Trophoblast cell (in vitro differentiated cells and primary cell): ENCODE measurements around the gene MYH11.

ENCODE experiments used
- DNase-seq, 2 donors: peaks; one replicate each; pipeline ENCODE4 v3.0.0-alpha.2; 2016
- H2AFZ ChIP-seq: 2 replicates; pipeline ENCODE4 v1.6.1; 2013; ENCODE audit warnings: low read length, moderate library complexity, mild to moderate bottlenecking; ENCODE audit not compliant: insufficient read depth, poor library complexity
- H2AK5ac ChIP-seq: 2 replicates; pipeline ENCODE4 v1.6.1; 2013; ENCODE audit warnings: mild to moderate bottlenecking, low read length
- H2BK120ac ChIP-seq: 2 replicates; pipeline ENCODE4 v1.6.1; 2013; ENCODE audit warnings: low read length, mild to moderate bottlenecking, moderate library complexity; ENCODE audit not compliant: insufficient read depth, poor library complexity
- H2BK12ac ChIP-seq: 2 replicates; pipeline ENCODE4 v1.6.1; 2013; ENCODE audit warnings: mild to moderate bottlenecking, low read length, moderate library complexity
- H2BK5ac ChIP-seq: 2 replicates; pipeline ENCODE4 v1.6.1; 2013; ENCODE audit warnings: low read length, low read depth, moderate library complexity, mild to moderate bottlenecking; ENCODE audit not compliant: poor library complexity
- H3K14ac ChIP-seq: 2 replicates; pipeline ENCODE4 v1.6.1; 2013; ENCODE audit warnings: mild to moderate bottlenecking, low read length
- H3K18ac ChIP-seq: 2 replicates; pipeline ENCODE4 v1.6.1; 2013; ENCODE audit warnings: mild to moderate bottlenecking, low read length
- H3K23ac ChIP-seq: 2 replicates; pipeline ENCODE4 v1.6.1; 2013; ENCODE audit warnings: low read length
- H3K27ac ChIP-seq: 2 replicates; pipeline ENCODE4 v1.5.1; 2013; ENCODE audit warnings: low read depth, mild to moderate bottlenecking, inconsistent platforms, low read length, moderate library complexity
- H3K27me3 ChIP-seq: 2 replicates; pipeline ENCODE4 v1.6.1; 2013; ENCODE audit warnings: inconsistent platforms, mild to moderate bottlenecking, low read length, moderate library complexity; ENCODE audit not compliant: insufficient read depth
- H3K36me3 ChIP-seq, 2 experiments: 1 replicate in 1 of 2; 2 replicates in 1 of 2; pipeline ENCODE4 v1.6.1; 2013; ENCODE audit warnings: low read length in 2 of 2, mild to moderate bottlenecking in 2 of 2, moderate library complexity in 1 of 2; ENCODE audit not compliant: insufficient read depth in 2 of 2, control insufficient read depth in 1 of 2
- H3K4ac ChIP-seq: 2 replicates; pipeline ENCODE4 v1.6.1; 2013; ENCODE audit warnings: low read depth, mild to moderate bottlenecking, low read length, moderate library complexity
- H3K4me1 ChIP-seq, 2 experiments: 1 replicate in 1 of 2; 2 replicates in 1 of 2; pipeline ENCODE4 v1.6.1; 2013; ENCODE audit warnings: low read length in 2 of 2, mild to moderate bottlenecking in 2 of 2, moderate library complexity in 1 of 2; ENCODE audit not compliant: insufficient read depth in 2 of 2, control insufficient read depth in 1 of 2
- H3K4me2 ChIP-seq: 2 replicates; pipeline ENCODE4 v1.6.1; 2013; ENCODE audit warnings: inconsistent platforms, mild to moderate bottlenecking, low read length, moderate library complexity
- H3K4me3 ChIP-seq: 2 replicates; pipeline ENCODE4 v1.5.1; 2013; ENCODE audit warnings: mild to moderate bottlenecking, low read depth, low read length, inconsistent platforms
- H3K79me1 ChIP-seq: one replicate; pipeline ENCODE4 v1.6.1; 2013; ENCODE audit warnings: low read length
- H3K79me2 ChIP-seq: 2 replicates; pipeline ENCODE4 v1.6.1; 2013; ENCODE audit warnings: low read length, mild to moderate bottlenecking; ENCODE audit not compliant: control insufficient read depth, insufficient read depth, poor library complexity
- H3K9ac ChIP-seq: 2 replicates; pipeline ENCODE4 v1.6.1; 2013; ENCODE audit warnings: mild to moderate bottlenecking, low read length
- H3K9me3 ChIP-seq: 2 replicates; pipeline ENCODE4 v1.6.1; 2013; ENCODE audit warnings: low read depth, mild to moderate bottlenecking, control low read depth, inconsistent platforms, low read length; ENCODE audit not compliant: insufficient read depth
- H4K12ac ChIP-seq: 2 replicates; pipeline ENCODE4 v1.6.1; 2013; ENCODE audit warnings: low read depth, mild to moderate bottlenecking, low read length, moderate library complexity
- H4K8ac ChIP-seq: 2 replicates; pipeline ENCODE4 v1.6.1; 2013; ENCODE audit warnings: low read depth, mild to moderate bottlenecking, low read length, moderate library complexity
- H4K91ac ChIP-seq: one replicate; pipeline ENCODE4 v1.6.1; 2013; ENCODE audit warnings: low read depth, mild to moderate bottlenecking, low read length, moderate library complexity
- WGBS: extraction: QIAGEN DNeasy Blood & Tissue Kit; methylation state at CpG from one replicate; pipeline ENCODE4 v1.1.7; 2013; ENCODE audit warnings: missing lambda C conversion rate; ENCODE audit not compliant: insufficient read length, insufficient coverage; ENCODE audit errors: extremely low coverage; 5-methylcytosine and 5-hydroxymethylcytosine counted together

Gene MYH11

DNA sequence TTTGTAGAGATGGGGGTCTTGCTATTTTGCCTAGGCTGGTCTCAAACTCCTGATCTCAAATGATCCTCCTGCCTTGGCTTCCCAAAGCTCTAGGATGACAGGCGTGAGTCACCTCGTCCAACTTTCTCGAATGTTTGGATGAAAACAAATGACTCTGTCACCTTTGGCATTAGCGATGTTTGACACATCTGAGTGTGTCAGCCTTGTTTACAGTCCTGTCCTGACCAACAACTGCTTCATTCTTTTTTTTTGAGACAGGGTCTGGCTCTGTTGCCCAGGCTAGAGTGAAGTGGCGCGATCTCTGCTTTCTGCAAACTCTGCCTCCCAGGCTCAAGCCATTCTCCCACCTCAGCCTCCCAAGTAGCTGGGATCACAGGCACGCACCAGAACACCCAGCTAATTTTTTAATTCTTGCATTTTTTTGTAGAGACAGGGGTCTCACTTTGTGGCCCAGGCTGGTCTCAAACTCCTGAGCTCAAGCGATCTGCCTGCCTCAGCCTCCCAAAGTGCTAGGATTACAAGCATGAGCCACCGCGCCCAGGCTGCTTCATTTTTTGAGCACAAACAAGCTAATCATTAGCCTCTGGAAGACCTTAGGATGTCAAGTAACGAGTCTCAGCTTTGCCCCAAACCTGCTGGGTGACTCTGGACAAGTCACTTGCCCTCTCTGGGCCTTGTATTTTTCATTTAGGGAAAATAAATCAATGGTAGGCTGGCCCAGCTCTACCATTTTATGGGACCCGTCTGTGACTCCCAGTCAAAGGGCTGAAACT, 7.4 kb downstream of the MYH11 start:
- no CpG with 5 or more reads among the region's 12 CpGs for WGBS
- no peak overlapping the region for H4K12ac ChIP-seq
- H3K79me1 ChIP-seq, result no peaks in the 10 kb centered on the region
- H2BK120ac ChIP-seq, result no peak overlapping the region
- H3K27ac ChIP-seq, result no peak overlapping the region
- H2AK5ac ChIP-seq, result no peak overlapping the region
- H2BK5ac ChIP-seq, result no peak overlapping the region
- no peak overlapping the region for H3K4me2 ChIP-seq
- H4K91ac ChIP-seq, result no peak overlapping the region
- H4K8ac ChIP-seq, result no peak overlapping the region
- H3K4me1 ChIP-seq, result no peaks in the 10 kb centered on the region
- no peaks in the 10 kb centered on the region for H3K79me2 ChIP-seq
- no peak overlapping the region for H3K4me3 ChIP-seq
- no peaks in the 10 kb centered on the region for H3K36me3 ChIP-seq
- H2AFZ ChIP-seq, result no peak overlapping the region
- no peaks in the 10 kb centered on the region for H3K9me3 ChIP-seq
- H3K27me3 ChIP-seq, result no peaks in the 10 kb centered on the region
- H3K18ac ChIP-seq, result no peak overlapping the region
- H3K9ac ChIP-seq, result no peak overlapping the region
- H2BK12ac ChIP-seq, result no peak overlapping the region
- H3K23ac ChIP-seq, result no peak overlapping the region
- no peak overlapping the region for H3K4ac ChIP-seq
- no peak for DNase-seq
- no peak overlapping the region for H3K14ac ChIP-seq

DNA sequence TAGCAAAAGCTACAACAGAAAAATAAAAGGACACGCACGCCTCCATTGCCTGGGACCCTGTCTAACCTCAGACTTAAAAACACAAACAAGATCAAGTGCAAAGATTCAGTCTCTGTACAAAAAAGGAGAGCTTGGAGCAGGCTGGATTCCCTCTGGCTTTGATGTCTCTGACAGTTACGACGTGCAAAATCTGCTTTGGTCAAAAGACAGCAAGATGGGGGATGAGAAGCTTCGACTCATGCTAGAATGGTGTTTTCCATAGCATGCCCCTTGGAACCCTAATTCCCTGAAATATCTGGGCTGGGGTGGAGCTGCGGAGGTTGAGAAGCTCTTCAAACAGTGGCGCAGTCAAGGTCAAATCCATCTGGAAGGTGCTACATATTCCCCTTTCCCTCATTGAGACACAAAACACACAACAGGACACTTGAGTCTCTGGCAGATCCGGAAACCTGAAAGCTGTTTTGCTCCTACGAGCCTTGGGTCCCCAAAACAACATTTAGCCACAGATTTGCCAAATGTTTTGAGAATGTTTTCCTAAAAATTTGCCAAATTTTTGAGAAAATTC, 9.1 kb downstream of the MYH11 start:
- H3K9me3 ChIP-seq, result no peaks in the 10 kb centered on the region
- H3K27me3 ChIP-seq, result no peaks in the 10 kb centered on the region
- H2BK12ac ChIP-seq, result no peak overlapping the region
- no peak overlapping the region for H2AFZ ChIP-seq
- no peak overlapping the region for H3K4ac ChIP-seq
- H4K8ac ChIP-seq, result no peak overlapping the region
- H2AK5ac ChIP-seq, result no peak overlapping the region
- H3K4me2 ChIP-seq, result no peak overlapping the region
- H3K79me1 ChIP-seq, result no peaks in the 10 kb centered on the region
- no peak overlapping the region for H4K91ac ChIP-seq
- H3K36me3 ChIP-seq, result no peaks in the 10 kb centered on the region
- no peaks in the 10 kb centered on the region for H3K79me2 ChIP-seq
- DNase-seq, result no peak
- H3K27ac ChIP-seq, result no peak overlapping the region
- no peak overlapping the region for H4K12ac ChIP-seq
- no peak overlapping the region for H3K4me3 ChIP-seq
- H3K18ac ChIP-seq, result no peak overlapping the region
- H3K14ac ChIP-seq, result no peak overlapping the region
- H3K9ac ChIP-seq, result peak overlapping the region; percentile 63
- H2BK120ac ChIP-seq, result no peak overlapping the region
- WGBS, result no CpG with 5 or more reads among the region's 9 CpGs
- H3K23ac ChIP-seq, result no peak overlapping the region
- H3K4me1 ChIP-seq, result no peaks in the 10 kb centered on the region
- no peak overlapping the region for H2BK5ac ChIP-seq

DNA sequence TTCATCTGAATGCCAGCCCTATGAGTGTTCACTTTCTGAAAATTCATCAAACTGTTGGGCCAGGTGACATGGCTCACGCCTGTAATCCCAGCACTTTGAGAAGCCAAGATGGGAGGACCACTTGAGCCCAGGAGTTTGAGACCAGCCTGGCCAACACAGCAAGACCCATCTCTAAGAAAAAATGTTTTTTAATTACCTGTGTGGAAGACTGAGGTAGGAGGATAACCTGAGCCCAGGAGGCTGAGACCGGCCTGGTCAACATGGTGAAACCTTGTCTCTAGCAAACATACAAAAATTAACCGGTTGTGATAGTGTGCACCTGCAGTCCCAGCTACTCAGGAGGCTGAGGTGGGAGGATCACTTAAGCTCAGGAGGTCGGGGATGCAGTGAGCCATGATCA, 10.3 kb downstream of the MYH11 start:
- no peak overlapping the region for H2BK12ac ChIP-seq
- no peak overlapping the region for H3K27ac ChIP-seq
- H3K23ac ChIP-seq, result no peak overlapping the region
- no peak overlapping the region for H4K8ac ChIP-seq
- H3K4me1 ChIP-seq, result no peaks in the 10 kb centered on the region
- H2AK5ac ChIP-seq, result no peak overlapping the region
- no peaks in the 10 kb centered on the region for H3K79me1 ChIP-seq
- H2BK5ac ChIP-seq, result no peak overlapping the region
- no peak overlapping the region for H2BK120ac ChIP-seq
- H3K27me3 ChIP-seq, result no peaks in the 10 kb centered on the region
- no peaks in the 10 kb centered on the region for H3K36me3 ChIP-seq
- H3K4me2 ChIP-seq, result no peak overlapping the region
- no peak overlapping the region for H4K91ac ChIP-seq
- no peak overlapping the region for H4K12ac ChIP-seq
- no peak overlapping the region for H3K9ac ChIP-seq
- H2AFZ ChIP-seq, result no peak overlapping the region
- H3K18ac ChIP-seq, result no peak overlapping the region
- no peak overlapping the region for H3K4me3 ChIP-seq
- H3K79me2 ChIP-seq, result no peaks in the 10 kb centered on the region
- no CpG with 5 or more reads among the region's 4 CpGs for WGBS
- DNase-seq, result no peak
- no peaks in the 10 kb centered on the region for H3K9me3 ChIP-seq
- no peak overlapping the region for H3K4ac ChIP-seq
- H3K14ac ChIP-seq, result no peak overlapping the region

DNA sequence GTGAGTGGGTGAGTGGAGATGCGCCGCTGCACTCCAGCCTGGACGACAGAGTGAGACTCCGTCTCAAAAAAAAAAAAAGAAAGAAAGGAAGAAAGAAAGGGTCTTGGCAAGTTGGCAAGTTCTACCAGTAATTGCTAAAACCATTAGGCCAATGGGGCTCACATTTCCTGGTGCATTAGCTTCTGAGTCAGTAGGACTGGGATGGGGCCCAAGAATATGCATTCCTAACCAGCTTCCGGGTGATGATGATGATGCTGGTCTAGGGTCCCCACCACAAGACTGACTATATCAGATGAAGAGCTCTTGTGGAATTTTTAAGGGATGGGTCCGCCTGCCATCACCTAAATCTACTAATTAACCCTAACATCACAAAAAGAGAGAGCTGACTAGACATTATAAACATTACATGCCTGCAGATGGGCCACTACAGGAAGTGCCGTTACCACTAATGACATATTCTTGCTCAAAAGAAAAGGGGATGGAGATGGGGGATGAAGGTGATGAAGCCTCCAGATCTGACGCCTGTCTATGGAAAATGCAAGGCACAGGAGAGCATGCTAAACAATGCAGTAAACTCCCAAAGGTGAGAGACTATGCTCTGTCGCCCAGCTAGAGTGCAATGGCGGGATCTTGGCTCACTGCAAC, 13.1 kb downstream of the MYH11 start:
- H3K27ac ChIP-seq, result no peak overlapping the region
- no peak overlapping the region for H3K4me3 ChIP-seq
- no peak overlapping the region for H2BK120ac ChIP-seq
- no peak overlapping the region for H2AK5ac ChIP-seq
- no peaks in the 10 kb centered on the region for H3K27me3 ChIP-seq
- no peak overlapping the region for H2AFZ ChIP-seq
- H3K9ac ChIP-seq, result no peak overlapping the region
- no peak overlapping the region for H4K12ac ChIP-seq
- H3K18ac ChIP-seq, result no peak overlapping the region
- H2BK5ac ChIP-seq, result no peak overlapping the region
- H3K4me2 ChIP-seq, result no peak overlapping the region
- H4K91ac ChIP-seq, result no peak overlapping the region
- H3K36me3 ChIP-seq, result no peaks in the 10 kb centered on the region
- no CpG with 5 or more reads among the region's 10 CpGs for WGBS
- H3K79me1 ChIP-seq, result no peaks in the 10 kb centered on the region
- H3K79me2 ChIP-seq, result no peaks in the 10 kb centered on the region
- no peak overlapping the region for H3K23ac ChIP-seq
- DNase-seq, result no peak
- H3K14ac ChIP-seq, result no peak overlapping the region
- H3K4ac ChIP-seq, result no peak overlapping the region
- H3K4me1 ChIP-seq, result no peaks in the 10 kb centered on the region
- no peak overlapping the region for H4K8ac ChIP-seq
- H3K9me3 ChIP-seq, result no peaks in the 10 kb centered on the region
- H2BK12ac ChIP-seq, result no peak overlapping the region
